ENCODE results near the gene VSX2.

- TF ChIP-seq CTCF (conservative IDR thresholded peaks at IDR 0.05; ENCODE audit: low read depth in 2 of 2) (peak; percentile 47 to 57), EZH2phosphoT487 (IDR thresholded peaks at IDR 0.05; ENCODE audit: unreplicated experiment) (no peak), POLR2AphosphoS5 (IDR thresholded peaks at IDR 0.05; ENCODE audit: low read depth) (no peak)
Observed at GRCh38 chr14:74290415-74290814, 51.2 kb downstream of the VSX2 start.
